ENCODE results near the gene RBPMS2.

Gene RBPMS2

DNA sequence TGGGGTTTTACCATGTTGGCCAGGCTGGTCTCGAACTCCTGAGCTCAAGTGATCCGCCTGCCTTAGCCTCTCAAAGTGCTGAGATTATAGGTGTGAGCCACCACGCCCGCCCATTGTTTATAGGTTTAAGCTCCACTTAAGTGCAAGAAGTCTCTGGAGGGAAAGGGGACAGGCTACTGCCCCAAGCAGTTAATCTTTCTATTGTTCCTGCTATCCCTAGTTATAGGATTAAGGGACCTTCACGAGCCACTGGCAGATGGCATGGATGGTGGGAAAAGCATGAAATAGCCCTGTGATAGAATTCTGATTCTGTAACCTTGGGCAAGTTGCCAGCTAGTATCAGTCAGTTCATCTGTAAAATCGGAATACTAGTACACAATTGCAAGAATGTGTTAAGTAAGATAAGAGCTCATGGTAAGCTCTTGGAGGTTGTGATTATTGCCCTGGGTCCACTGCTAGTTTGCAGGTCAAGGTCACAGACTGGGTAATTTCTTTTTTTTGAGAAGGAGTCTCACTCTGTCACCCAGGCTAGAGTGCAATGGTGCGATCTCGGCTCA is 5.3 kb upstream of the RBPMS2 start:
- no peak overlapping the region for H3K27ac ChIP-seq
- TF ChIP-seq ZFX (IDR thresholded peaks at IDR 0.05; ENCODE audit: borderline replicate concordance), result no peak
- TF ChIP-seq, protein P1, sequence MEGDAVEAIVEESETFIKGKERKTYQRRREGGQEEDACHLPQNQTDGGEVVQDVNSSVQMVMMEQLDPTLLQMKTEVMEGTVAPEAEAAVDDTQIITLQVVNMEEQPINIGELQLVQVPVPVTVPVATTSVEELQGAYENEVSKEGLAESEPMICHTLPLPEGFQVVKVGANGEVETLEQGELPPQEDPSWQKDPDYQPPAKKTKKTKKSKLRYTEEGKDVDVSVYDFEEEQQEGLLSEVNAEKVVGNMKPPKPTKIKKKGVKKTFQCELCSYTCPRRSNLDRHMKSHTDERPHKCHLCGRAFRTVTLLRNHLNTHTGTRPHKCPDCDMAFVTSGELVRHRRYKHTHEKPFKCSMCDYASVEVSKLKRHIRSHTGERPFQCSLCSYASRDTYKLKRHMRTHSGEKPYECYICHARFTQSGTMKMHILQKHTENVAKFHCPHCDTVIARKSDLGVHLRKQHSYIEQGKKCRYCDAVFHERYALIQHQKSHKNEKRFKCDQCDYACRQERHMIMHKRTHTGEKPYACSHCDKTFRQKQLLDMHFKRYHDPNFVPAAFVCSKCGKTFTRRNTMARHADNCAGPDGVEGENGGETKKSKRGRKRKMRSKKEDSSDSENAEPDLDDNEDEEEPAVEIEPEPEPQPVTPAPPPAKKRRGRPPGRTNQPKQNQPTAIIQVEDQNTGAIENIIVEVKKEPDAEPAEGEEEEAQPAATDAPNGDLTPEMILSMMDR (IDR thresholded peaks at IDR 0.05), result no peak

DNA sequence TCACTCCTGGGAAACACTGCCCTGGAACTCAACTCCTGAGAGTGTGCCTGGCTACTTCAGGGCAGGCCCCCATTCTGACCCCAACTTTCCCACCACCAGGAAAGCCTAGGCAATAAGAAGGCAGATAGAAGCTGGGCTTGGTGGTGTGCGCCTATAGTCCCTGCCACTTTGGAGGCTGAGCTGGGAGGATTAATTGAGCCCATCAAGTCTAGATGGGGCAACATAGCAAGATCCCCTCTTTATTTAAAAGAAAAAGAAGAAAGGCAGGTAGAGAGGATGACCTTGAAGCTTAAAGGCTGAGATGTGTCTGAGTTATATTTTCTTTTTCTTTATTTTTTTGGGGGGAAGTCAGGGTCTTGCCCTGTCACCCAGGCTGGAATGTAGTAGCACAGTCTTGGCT is 4.2 kb upstream of the RBPMS2 start:
- no peak overlapping the region for H3K27ac ChIP-seq
- TF ChIP-seq ZFX (IDR thresholded peaks at IDR 0.05; ENCODE audit: borderline replicate concordance), result no peak
- TF ChIP-seq, protein P1 (IDR thresholded peaks at IDR 0.05), result no peak

DNA sequence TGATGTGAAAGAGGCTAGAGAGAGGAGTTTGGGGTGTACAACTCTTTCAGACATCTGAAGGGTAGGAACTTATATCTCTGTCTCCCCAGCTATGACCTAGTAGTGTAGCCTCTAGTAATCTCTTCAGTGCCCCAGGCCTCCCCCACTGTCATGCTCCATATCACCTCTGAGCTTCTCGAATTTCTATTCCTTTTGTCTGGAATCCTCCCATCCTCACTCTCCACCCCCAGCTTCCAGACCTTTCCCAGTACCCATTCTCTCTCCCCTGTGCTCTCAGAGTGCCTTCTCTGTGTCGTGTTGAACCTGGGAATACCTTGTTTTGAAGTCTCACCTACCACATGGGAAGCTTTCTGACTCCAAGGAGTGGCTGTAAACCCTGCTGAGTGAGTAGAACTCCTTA is 3.6 kb upstream of the RBPMS2 start:
- H3K27ac ChIP-seq, result no peak overlapping the region
- no peak for TF ChIP-seq ZFX (IDR thresholded peaks at IDR 0.05; ENCODE audit: borderline replicate concordance)
- TF ChIP-seq, protein P1 (IDR thresholded peaks at IDR 0.05), result no peak

DNA sequence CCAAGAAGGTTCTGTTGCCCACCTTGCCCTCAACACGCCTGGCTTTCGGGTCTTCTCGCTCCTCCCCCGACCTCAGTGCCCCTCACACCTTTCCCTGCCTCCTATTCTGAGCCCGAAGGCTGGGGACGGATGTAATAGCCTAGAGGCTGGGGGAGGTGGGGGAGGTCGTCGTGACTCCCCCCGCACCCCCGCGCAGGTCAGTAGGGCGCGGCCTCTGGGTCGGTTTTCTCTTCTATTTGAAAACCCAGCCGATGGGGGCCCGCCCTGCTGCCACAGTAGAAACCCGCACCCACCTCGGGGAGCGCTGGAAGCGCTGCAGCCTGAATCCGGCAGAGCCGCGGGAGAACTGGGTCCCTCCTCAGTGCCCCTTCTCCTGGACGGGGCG is 1.0 kb upstream of the RBPMS2 start:
- TF ChIP-seq ZFX (IDR thresholded peaks at IDR 0.05; ENCODE audit: borderline replicate concordance), result no peak
- TF ChIP-seq, protein P1 (IDR thresholded peaks at IDR 0.05), result no peak
- H3K27ac ChIP-seq, result no peak overlapping the region

DNA sequence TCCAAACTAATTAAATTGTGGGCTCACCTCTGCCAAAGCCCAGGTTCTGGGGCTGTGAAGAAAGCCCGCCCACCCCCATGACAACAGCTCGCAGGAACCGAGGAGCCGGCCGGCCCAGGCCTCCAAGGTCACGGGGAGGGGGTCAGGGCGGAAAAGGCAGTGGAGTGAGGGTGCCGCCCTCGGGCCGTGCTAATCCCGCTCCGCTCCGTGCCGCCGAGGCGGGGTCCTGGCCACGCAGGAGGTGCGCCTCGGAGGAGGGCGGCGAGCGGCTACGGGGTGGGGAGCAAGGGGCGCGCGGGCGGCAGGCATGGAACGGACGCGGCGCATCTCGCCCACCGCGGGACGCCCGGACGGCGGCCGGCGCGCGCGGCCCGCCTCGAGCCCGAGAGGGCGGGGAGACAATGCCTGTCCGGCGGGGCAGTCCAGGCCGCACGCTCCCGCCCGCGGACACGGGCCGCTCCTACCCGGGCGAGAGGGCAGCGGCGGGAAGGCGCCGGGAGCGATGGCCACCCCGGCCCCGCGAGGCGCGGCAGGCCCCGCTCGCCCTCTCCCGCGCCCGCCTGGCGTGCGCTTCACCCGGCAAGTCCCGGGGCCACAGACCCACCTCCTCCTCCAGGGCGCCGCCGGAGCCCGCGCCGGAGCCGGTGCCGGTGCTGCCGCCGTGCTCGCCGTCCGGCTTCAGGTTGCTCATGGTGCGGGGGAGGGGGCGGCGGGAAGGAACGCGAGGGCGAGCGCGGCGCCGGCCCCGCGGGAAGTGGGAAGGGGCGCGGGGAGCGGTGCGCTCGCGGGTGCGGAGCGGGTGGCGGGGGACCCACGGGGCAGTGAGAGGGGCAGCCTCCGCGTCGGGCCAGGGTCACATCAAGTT is 528 bp downstream of the RBPMS2 start:
- TF ChIP-seq ZFX (IDR thresholded peaks at IDR 0.05; ENCODE audit: borderline replicate concordance), result no peak
- TF ChIP-seq, protein P1 (IDR thresholded peaks at IDR 0.05), result no peak
- H3K27ac ChIP-seq, result peak overlapping the region; percentile 45; the same call in 1 of the 2 replicates

DNA sequence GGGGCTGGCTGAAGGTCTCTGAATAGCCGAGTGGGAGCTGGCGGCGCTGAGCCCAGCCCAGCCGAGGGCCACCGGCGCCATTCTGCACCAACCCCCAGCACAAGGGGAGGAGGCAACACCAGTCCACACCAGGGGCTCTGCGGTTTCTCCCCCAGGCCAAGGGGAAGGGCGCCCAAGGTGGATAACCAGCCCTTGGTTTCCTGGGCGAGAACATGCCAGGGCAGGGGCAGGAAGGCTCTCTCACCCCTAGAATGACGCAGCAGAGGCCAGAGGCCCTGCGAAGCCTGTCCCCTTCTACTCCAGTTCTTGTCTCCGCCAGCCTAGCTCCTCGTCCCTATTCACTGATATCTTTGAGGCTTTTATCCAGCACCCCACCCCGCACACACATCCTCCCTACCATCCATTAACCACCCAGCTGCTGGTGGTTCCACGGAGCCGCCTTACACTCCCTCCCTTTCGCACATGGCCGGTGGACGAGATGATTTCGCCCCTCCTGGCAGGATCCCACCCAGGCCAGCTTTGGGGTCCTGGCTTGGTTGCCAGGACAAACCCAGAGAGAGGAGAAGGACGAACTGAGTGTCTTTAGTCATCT is 1.3 kb downstream of the RBPMS2 start:
- no peak for TF ChIP-seq ZFX (IDR thresholded peaks at IDR 0.05; ENCODE audit: borderline replicate concordance)
- TF ChIP-seq, protein P1 (IDR thresholded peaks at IDR 0.05), result no peak
- no peak overlapping the region for H3K27ac ChIP-seq

DNA sequence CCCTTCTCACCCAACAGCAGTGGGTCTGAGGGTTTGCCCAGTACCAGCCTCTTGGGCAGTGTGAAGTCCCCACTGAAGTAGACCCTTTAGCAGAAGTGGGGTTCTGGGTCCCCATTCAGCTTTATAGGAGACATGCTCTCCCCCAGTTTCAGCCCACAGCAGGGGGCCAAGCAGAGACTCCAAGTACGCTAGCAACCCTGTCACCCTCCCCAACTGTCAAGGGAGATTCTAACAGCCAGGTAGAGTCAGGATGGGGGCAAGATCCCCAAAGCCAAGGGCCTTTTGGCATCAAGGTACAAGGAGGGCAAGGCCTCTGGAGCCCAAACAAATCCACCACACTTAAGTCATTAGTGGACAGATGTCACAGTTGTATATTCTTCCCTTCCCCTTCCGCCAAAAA is 1.8 kb downstream of the RBPMS2 start:
- H3K27ac ChIP-seq, result no peak overlapping the region

More for the DNA sequence above, 1.8 kb downstream of the RBPMS2 start:
- TF ChIP-seq, protein P1 (IDR thresholded peaks at IDR 0.05), result no peak
- TF ChIP-seq ZFX (IDR thresholded peaks at IDR 0.05; ENCODE audit: borderline replicate concordance), result no peak

All from 22Rv1 (cell line).